ENCODE results near the gene UBE2J2. TPM values are rescaled to one million over a fixed set of nuclear protein-coding genes. Genes with fewer than 3 reads are reported as not detected.

Gene UBE2J2
- total RNA-seq, 1 experiment from 2014 or later, result 83.4 TPM

GRCh38 chr1:1253972-1254666 is 19.5 kb downstream of the UBE2J2 start:
- Mint-ChIP-seq H3K4me1 (peaks cover 16 to 25% of the 10 kb centered on the region in 2 experiments), H3K4me3 (no peak overlapping the region), H3K9me3 (no peaks in the 10 kb centered on the region; a peak in 2 of 5 replicates), H3K36me3 (ENCODE audit: insufficient read depth in 1 of 3, low read depth in 3 of 3) (peaks cover 19 to 62% (median 51%) of the 10 kb centered on the region in 3 experiments; a peak in 6 of 7 replicates), H3K27ac (no peak overlapping the region; a peak in 1 of 7 replicates), H3K27me3 (ENCODE audit: low read depth) (peaks cover 1% of the 10 kb centered on the region; the same call in 1 of the 2 replicates)
- WGBS (ENCODE audit: extremely low coverage, insufficient read length, low lambda C conversion rate), result no CpG with 5 or more reads among the region's 50 CpGs
- Histone ChIP-seq H3K4me1 (ENCODE audit: insufficient read depth, low read length) (no peaks in the 10 kb centered on the region), H4K91ac (ENCODE audit: insufficient read length, low read depth, low read length) (no peak overlapping the region), H2BK15ac (ENCODE audit: low read depth, low read length) (no peak overlapping the region), H2BK5ac (ENCODE audit: insufficient read length, low read length) (no peak overlapping the region), H3K79me2 (ENCODE audit: insufficient read depth, low read length) (no peaks in the 10 kb centered on the region), H3T11ph (ENCODE audit: low read length) (no peak overlapping the region), H3K9ac (ENCODE audit: extremely low read depth, insufficient read length, low read length) (no peak overlapping the region), H2BK12ac (ENCODE audit: insufficient read length, low read depth, low read length) (no peak overlapping the region), H3K18ac (ENCODE audit: insufficient read length, low read depth, low read length) (no peak overlapping the region), H2BK20ac (ENCODE audit: low read depth, low read length, poor library complexity, severe bottlenecking) (no peak overlapping the region), H3K9me3 (ENCODE audit: control insufficient read depth, low read depth, low read length) (no peaks in the 10 kb centered on the region), H3K56ac (ENCODE audit: insufficient read length, low read depth, low read length) (no peak overlapping the region), H2AK5ac (ENCODE audit: insufficient read length, low read length) (no peak overlapping the region), H4K5ac (ENCODE audit: insufficient read length, low read depth, low read length) (no peak overlapping the region), H3K79me1 (ENCODE audit: insufficient read depth, low read depth, low read length, poor library complexity, severe bottlenecking) (no peaks in the 10 kb centered on the region), H3K4me2 (ENCODE audit: insufficient read depth, insufficient read length, low read length) (no peak overlapping the region), H2AFZ (ENCODE audit: low read length) (no peak overlapping the region), H3K27me3 (ENCODE audit: insufficient read depth, low read length) (no peaks in the 10 kb centered on the region), H3K14ac (ENCODE audit: insufficient read depth, low read length) (no peak overlapping the region), H3K27ac (ENCODE audit: insufficient read length, low read depth, low read length) (no peak overlapping the region), H2BK120ac (ENCODE audit: low read depth, low read length, poor library complexity, severe bottlenecking) (no peak overlapping the region), H3K4ac (ENCODE audit: low read depth, low read length) (no peak overlapping the region), H4K8ac (replicated peaks; ENCODE audit: insufficient read length, low read depth, low read length) (no peak overlapping the region), H4K20me1 (ENCODE audit: control insufficient read depth, insufficient read depth, insufficient read length) (no peaks in the 10 kb centered on the region), H3K23ac (ENCODE audit: insufficient read length, low read depth, low read length) (no peak overlapping the region), H3K23me2 (ENCODE audit: insufficient read length, low read depth, low read length, poor library complexity, severe bottlenecking) (no peaks in the 10 kb centered on the region)
- TF ChIP-seq CTCF (conservative IDR thresholded peaks at IDR 0.05), result no peak
- no peak for DNase-seq

Data from H9 (cell line).